Eye (tissue), 1 donor: Measurements from ENCODE around the gene SLC7A5.
"Not testable (repeated sequence)": the region's sequence is repeated elsewhere in the genome, so short reads cannot be mapped to it uniquely, and the experiment has no call there.

ENCODE experiments used
- DNase-seq: peaks from one replicate; pipeline ENCODE4 v3.0.0-alpha.2; 2015

Gene SLC7A5

GRCh38 chr16:87887931-87888330 is 18.6 kb upstream of the SLC7A5 start:
- DNase-seq = not testable (repeated sequence)

GRCh38 chr16:87885371-87885967 is 16.2 kb upstream of the SLC7A5 start:
- DNase-seq = not testable (repeated sequence)

GRCh38 chr16:87882436-87883019 is 13.2 kb upstream of the SLC7A5 start:
- no peak for DNase-seq

GRCh38 chr16:87881324-87882200 is 12.3 kb upstream of the SLC7A5 start:
- DNase-seq = peak; percentile 40

GRCh38 chr16:87880117-87880696 is 10.9 kb upstream of the SLC7A5 start:
- DNase-seq = peak; percentile 8

- DNase-seq = peak; percentile 14
These were observed 10.2 kb upstream of the SLC7A5 start for GRCh38 chr16:87879411-87880013.

GRCh38 chr16:87878704-87879103 is 9.4 kb upstream of the SLC7A5 start:
- DNase-seq = no peak

- no peak for DNase-seq
These were observed 8.7 kb upstream of the SLC7A5 start for GRCh38 chr16:87877942-87878507.

GRCh38 chr16:87874639-87875427 is 5.5 kb upstream of the SLC7A5 start:
- DNase-seq = no peak

GRCh38 chr16:87870418-87871291 is 1.3 kb upstream of the SLC7A5 start:
- DNase-seq = peak; percentile 77

- DNase-seq = not testable (repeated sequence)
These were observed 641 bp upstream of the SLC7A5 start for GRCh38 chr16:87869879-87870417.

GRCh38 chr16:87868254-87869029 is 865 bp downstream of the SLC7A5 start:
- DNase-seq = peak; percentile 70

- peak; percentile 1 for DNase-seq
These were observed 3.3 kb downstream of the SLC7A5 start for GRCh38 chr16:87865902-87866555.

- DNase-seq = peak; percentile 1
These were observed 4.8 kb downstream of the SLC7A5 start for GRCh38 chr16:87864331-87864989.

- DNase-seq = not testable (repeated sequence)
These were observed 6.0 kb downstream of the SLC7A5 start for GRCh38 chr16:87863327-87863635.

- peak; percentile 2 for DNase-seq
These were observed 6.5 kb downstream of the SLC7A5 start for GRCh38 chr16:87862597-87863326.

GRCh38 chr16:87861300-87862099 is 7.8 kb downstream of the SLC7A5 start:
- not testable (repeated sequence) for DNase-seq
